Activated CD4-positive, alpha-beta memory T cell treated with anti-CD3 and anti-CD28 coated beads for 36 hours (primary cell): ENCODE data around the gene TMEM237. TPM values are rescaled to one million over a fixed set of nuclear protein-coding genes. Genes with fewer than 3 reads are reported as not detected.
"Not testable (repeated sequence)": the region's sequence is repeated elsewhere in the genome, so short reads cannot be mapped to it uniquely, and the experiment has no call there.

ENCODE experiments used
- CTCF ChIA-PET: fragments of 350-600 bp; sonication (Branson Sonifier 250); formaldehyde crosslinking; loops from one replicate; lab custom pipeline; 2021; ENCODE audit warnings: antibody characterized with exemption, inconsistent platforms; lab: Charles Lee
- POLR2A ChIA-PET: fragments of 350-600 bp; sonication (Branson Sonifier 250); formaldehyde crosslinking; loops from one replicate; lab custom pipeline; 2021; ENCODE audit warnings: antibody characterized with exemption; lab: Charles Lee
- DNase-seq: peaks from one replicate; pipeline ENCODE4 v3.0.0-alpha.2; 2020
- H3K27ac Mint-ChIP-seq: one replicate; pipeline ENCODE4 v1.8.0; 2021; ENCODE audit warnings: mixed read lengths
- H3K27me3 Mint-ChIP-seq: one replicate; pipeline ENCODE4 v1.8.0; 2021; ENCODE audit warnings: mixed read lengths
- H3K36me3 Mint-ChIP-seq: one replicate; pipeline ENCODE4 v1.8.0; 2021; ENCODE audit warnings: mixed read lengths
- H3K4me1 Mint-ChIP-seq: one replicate; pipeline ENCODE4 v1.8.0; 2021; ENCODE audit warnings: low read depth, mixed read lengths
- H3K4me3 Mint-ChIP-seq: one replicate; pipeline ENCODE4 v1.8.0; 2021; ENCODE audit warnings: mild to moderate bottlenecking, mixed read lengths
- H3K9me3 Mint-ChIP-seq: one replicate; pipeline ENCODE4 v1.8.0; 2021; ENCODE audit warnings: mixed read lengths
- intact Hi-C: fragments of 100-400 bp; cut with micrococcal nuclease; formaldehyde crosslinking; loops from one replicate; pipeline ENCODE4 v1.15.1; 2023
- total RNA-seq, 2 experiments: library from RNA; stranded (reverse); gene quantifications; one replicate each; pipeline ENCODE4 v1.2.3, GENCODE V29; 2021

The TMEM237 gene, protein sequence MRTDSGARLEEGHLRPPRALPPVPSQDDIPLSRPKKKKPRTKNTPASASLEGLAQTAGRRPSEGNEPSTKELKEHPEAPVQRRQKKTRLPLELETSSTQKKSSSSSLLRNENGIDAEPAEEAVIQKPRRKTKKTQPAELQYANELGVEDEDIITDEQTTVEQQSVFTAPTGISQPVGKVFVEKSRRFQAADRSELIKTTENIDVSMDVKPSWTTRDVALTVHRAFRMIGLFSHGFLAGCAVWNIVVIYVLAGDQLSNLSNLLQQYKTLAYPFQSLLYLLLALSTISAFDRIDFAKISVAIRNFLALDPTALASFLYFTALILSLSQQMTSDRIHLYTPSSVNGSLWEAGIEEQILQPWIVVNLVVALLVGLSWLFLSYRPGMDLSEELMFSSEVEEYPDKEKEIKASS
- total RNA-seq: 10 to 100 TPM; 15.4 to 18.3 TPM

DNA sequence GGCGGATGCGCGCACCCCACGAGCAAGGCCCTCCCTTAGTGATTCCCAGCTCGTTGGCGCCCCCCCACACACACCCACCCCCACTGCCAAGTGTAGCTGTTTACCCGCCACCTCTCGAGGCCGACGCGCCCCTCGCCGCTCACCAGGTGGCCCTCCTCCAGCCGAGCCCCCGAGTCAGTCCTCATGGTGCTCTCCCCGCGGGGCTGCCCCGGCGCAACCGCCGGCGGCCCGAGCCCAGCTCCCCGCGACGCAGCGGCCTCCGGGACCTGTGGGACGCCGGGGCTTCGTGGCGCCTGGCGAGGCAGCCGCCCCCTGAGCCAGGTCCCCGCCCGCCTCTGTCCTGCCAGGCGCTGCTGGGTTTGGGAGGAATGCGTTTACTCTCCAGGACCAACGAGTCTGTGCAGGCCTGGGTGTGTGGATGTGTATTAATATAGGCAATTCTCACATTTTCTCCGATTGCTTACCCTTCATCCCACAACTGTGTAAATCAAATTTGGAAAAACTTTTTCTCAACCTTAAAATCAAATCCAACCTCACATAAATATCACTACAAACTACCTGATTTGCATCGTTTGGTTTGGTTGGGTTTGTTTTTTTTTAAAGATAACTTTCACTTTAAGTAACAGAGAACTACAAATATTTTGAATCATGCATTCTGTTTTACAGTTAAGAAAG is at the start of gene TMEM237:
TSS of gene TMEM237 (minus strand) at position 288 of the 675 bp plus-strand sequence. CDS start at position 185, 103 bp downstream.
- Mint-ChIP-seq H3K27ac (peak within 1 kb of the TSS; percentile 84), H3K9me3 (no peaks in the 10 kb centered on the region), H3K27me3 (no peaks in the 10 kb centered on the region), H3K4me3 (peak within 1 kb of the TSS; percentile 87), H3K4me1 (peaks cover 10% of the 10 kb centered on the region), H3K36me3 (peaks cover 3% of the 10 kb centered on the region)
- intact Hi-C loops: loop anchor here (2.0 to 10.0 kb wide), 6 partner anchors 193 to 529 kb away; partner anchors contain the start of genes CASP8, CFLAR, FZD7 and STRADB
- no peak for DNase-seq
- ChIA-PET CTCF (interaction anchor here (1.3 kb wide), 1 partner anchor 411 kb away, joined by 4 read pairs; no protein-coding TSS in a partner anchor), POLR2A (interaction anchor here (0.6 to 1.5 kb wide), 3 partner anchors 9 to 137 kb away, joined by 3 to 8 read pairs (median 4); partner anchors contain the start of gene ALS2)

DNA sequence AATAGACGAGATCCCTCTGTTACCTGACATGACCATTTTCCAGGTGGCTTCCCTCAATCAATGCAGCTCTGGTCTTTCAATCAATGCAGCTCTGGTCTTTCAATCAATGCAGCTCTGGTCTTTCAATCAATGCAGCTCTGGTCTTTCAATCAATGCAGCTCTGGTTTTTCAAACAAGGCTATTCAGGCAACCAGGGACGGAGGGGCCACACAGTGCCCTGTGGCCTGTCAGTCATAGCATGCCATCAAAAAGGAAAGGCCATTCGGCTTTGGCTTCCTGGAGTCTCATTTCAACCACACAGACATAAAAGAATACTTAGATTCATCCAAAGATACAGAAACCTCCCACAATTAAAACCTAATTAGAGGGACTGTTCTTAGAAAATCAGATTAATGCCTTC is 41.9 kb upstream of the TMEM237 start:
- no peaks in the 10 kb centered on the region for H3K9me3 Mint-ChIP-seq
- POLR2A ChIA-PET: no interaction called here
- H3K4me3 Mint-ChIP-seq: no peak overlapping the region
- no peak overlapping the region for H3K27ac Mint-ChIP-seq
- intact Hi-C loops: no loop called here
- DNase-seq: no peak
- H3K4me1 Mint-ChIP-seq: no peaks in the 10 kb centered on the region
- H3K36me3 Mint-ChIP-seq: no peaks in the 10 kb centered on the region
- CTCF ChIA-PET: no interaction called here
- H3K27me3 Mint-ChIP-seq: peaks cover 12% of the 10 kb centered on the region

DNA sequence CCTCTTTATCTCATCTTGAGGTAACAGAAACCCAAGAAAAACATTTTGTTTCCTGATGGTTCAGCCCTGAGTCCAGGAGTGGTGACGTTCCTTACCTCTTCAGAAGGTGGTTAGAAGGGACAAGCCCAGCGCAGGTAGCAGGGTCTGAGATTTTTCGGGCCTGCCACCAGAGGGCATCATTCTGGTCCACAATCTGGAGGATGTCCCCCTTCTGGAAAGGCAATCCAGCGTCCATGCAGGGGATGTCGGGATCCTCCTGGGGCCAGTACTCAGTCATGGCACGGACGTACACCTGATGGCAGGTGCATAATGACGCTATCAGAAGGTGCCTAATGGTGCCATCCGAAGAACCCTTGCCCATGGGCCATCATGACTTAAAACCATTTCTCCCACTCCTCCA is 37.4 kb upstream of the TMEM237 start:
- Mint-ChIP-seq H3K27ac (no peak overlapping the region), H3K36me3 (no peaks in the 10 kb centered on the region), H3K27me3 (peaks cover 7% of the 10 kb centered on the region), H3K9me3 (no peaks in the 10 kb centered on the region), H3K4me1 (no peaks in the 10 kb centered on the region), H3K4me3 (no peak overlapping the region)
- ChIA-PET CTCF (interaction anchor here (1.4 kb wide), 1 partner anchor 207 kb away, joined by 4 read pairs; no protein-coding TSS in a partner anchor), POLR2A (no interaction called here)
- intact Hi-C loops: no loop called here
- peak; percentile 30 for DNase-seq

DNA sequence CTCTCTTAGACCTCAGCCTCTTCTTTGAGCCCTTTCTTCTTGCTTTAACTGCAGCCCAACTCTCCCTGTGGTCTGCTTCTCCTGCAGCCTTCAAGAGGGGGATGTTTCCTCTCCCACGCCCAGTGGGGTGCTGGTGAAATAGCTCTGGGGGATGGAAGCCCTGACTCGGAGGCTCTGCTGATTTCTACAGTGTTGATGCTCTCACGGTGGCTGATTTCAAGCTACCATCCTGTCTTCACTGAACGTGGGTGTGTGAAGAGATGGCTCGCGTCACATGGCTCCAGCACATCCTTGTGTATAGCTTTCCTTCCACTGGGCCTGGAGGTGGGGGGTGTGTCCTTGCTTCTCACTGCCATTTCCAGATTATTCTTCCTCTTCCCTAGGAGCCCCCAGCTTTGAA is 35.1 kb upstream of the TMEM237 start:
- no peaks in the 10 kb centered on the region for H3K4me1 Mint-ChIP-seq
- no peaks in the 10 kb centered on the region for H3K36me3 Mint-ChIP-seq
- H3K9me3 Mint-ChIP-seq: no peaks in the 10 kb centered on the region
- no peak overlapping the region for H3K4me3 Mint-ChIP-seq
- ChIA-PET POLR2A (no interaction called here), CTCF (no interaction called here)
- peaks cover 5% of the 10 kb centered on the region for H3K27me3 Mint-ChIP-seq
- H3K27ac Mint-ChIP-seq: no peak overlapping the region
- no peak for DNase-seq
- intact Hi-C loops: no loop called here

DNA sequence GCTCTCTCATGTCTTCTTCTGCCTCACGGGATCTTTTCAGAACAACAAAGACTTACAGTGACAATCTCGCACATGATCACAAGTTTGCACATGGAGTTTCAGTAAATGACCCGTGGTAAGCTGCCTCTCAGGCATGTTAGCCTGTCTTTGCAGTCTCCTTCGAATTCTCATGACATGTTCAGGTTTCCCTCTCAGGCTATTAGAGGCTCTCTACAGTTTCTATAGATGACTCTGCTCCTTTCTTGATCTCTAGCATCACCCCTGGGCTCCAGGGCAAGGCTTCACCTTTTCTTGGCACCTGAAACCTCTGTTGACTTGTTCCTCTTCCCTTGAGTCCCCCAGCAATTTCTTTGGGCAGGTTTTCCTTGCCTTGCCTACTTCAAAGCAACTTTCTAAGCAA is 32.2 kb upstream of the TMEM237 start:
- DNase-seq: no peak
- Mint-ChIP-seq H3K27ac (no peak overlapping the region), H3K27me3 (no peaks in the 10 kb centered on the region), H3K4me3 (no peak overlapping the region), H3K36me3 (no peaks in the 10 kb centered on the region), H3K4me1 (no peaks in the 10 kb centered on the region), H3K9me3 (no peaks in the 10 kb centered on the region)
- ChIA-PET CTCF (no interaction called here), POLR2A (no interaction called here)
- intact Hi-C loops: no loop called here

DNA sequence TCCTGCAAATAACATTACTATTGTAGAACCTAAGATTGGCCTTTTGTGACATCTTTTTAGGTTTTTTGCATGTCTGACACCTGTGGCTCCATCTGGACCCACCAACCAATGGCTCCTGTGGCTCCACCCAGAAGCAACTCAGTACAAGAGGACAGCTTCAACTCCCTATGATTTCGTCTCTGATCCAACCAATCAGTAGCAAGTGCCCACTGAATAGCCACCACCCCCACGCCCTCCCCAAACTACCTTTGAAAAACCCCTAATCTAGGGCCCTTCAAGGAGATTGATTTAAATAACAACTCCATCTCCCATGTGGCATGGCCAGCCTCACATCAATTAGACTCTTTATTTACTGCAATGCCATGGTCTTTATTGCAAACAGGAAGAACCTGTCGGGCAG is 31.5 kb upstream of the TMEM237 start:
- H3K4me1 Mint-ChIP-seq: no peaks in the 10 kb centered on the region

DNA sequence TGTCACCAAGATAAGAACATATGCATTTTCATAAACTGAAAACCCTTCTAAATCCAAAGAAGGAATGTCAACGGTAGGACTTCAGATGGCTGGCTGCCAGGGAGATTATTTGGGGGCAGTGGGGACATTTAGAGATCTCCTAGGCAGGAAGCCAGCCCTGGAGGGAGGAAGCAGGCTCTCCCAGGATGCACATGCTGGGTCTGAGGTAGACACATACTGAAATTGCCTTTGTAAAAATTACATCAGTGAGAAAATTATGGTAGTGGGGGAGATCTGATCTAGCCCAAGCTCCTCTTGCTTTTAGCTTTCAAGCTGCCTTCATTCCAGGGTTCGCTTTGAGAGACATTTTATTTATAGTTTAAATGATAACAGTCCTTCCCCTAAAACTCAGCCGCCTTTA is 31.0 kb upstream of the TMEM237 start:
- Mint-ChIP-seq H3K27me3 (no peaks in the 10 kb centered on the region), H3K4me1 (no peaks in the 10 kb centered on the region), H3K36me3 (no peaks in the 10 kb centered on the region), H3K9me3 (no peaks in the 10 kb centered on the region), H3K4me3 (no peak overlapping the region), H3K27ac (no peak overlapping the region)
- ChIA-PET POLR2A (no interaction called here), CTCF (no interaction called here)
- intact Hi-C loops: no loop called here
- DNase-seq: no peak

More for the DNA sequence above, 31.5 kb upstream of the TMEM237 start:
- intact Hi-C loops: no loop called here
- no peaks in the 10 kb centered on the region for H3K9me3 Mint-ChIP-seq
- H3K36me3 Mint-ChIP-seq: no peaks in the 10 kb centered on the region
- no peak overlapping the region for H3K4me3 Mint-ChIP-seq
- H3K27me3 Mint-ChIP-seq: no peaks in the 10 kb centered on the region
- POLR2A ChIA-PET: no interaction called here
- H3K27ac Mint-ChIP-seq: no peak overlapping the region
- CTCF ChIA-PET: no interaction called here
- DNase-seq: no peak

DNA sequence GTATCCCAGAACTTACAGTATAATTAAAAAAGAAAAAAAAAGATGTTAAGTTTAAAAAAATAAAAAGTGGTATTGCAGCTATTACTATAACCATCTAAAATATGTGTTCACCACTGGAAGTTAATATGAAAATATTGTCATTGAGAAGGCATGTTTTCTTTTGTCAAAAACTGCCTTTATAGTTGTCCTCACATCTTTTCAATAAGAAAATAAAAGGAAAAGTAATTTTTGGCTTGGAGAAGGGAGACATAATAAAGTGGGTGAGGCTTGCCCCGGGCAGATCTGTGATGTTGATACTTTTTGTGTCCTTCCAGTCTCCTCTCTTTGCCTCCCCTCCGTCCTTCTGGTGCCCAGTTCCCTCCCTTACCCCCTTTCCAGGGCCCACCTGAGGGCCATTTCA is 30.2 kb upstream of the TMEM237 start:
- no peaks in the 10 kb centered on the region for H3K27me3 Mint-ChIP-seq
- intact Hi-C loops: no loop called here
- ChIA-PET CTCF (no interaction called here), POLR2A (no interaction called here)
- no peak for DNase-seq
- H3K4me1 Mint-ChIP-seq: no peaks in the 10 kb centered on the region
- H3K9me3 Mint-ChIP-seq: no peaks in the 10 kb centered on the region
- H3K27ac Mint-ChIP-seq: no peak overlapping the region
- H3K4me3 Mint-ChIP-seq: no peak overlapping the region
- no peaks in the 10 kb centered on the region for H3K36me3 Mint-ChIP-seq

DNA sequence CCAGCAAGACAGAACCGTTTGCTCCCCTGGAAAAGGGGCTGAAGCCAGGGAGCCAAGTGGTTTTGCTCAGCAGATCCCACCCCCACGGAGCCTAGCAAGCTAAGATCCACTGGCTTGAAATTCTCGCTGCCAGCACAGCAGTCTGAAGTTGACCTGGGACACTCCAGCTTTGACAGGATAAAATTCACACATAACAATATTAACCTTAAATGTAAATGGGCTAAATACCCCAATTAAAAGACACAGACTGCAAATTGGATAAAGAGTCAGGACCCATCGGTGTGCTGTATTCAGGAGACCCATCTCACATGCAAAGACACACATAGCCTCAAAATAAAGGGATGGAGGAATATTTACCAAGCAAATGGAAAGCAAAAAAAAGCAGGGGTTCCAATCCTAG is 27.9 kb upstream of the TMEM237 start:
- H3K9me3 Mint-ChIP-seq, DNase-seq, H3K27me3 Mint-ChIP-seq, H3K36me3 Mint-ChIP-seq, POLR2A ChIA-PET, H3K27ac Mint-ChIP-seq, CTCF ChIA-PET, H3K4me3 Mint-ChIP-seq, H3K4me1 Mint-ChIP-seq, intact Hi-C loops: not testable (repeated sequence)

DNA sequence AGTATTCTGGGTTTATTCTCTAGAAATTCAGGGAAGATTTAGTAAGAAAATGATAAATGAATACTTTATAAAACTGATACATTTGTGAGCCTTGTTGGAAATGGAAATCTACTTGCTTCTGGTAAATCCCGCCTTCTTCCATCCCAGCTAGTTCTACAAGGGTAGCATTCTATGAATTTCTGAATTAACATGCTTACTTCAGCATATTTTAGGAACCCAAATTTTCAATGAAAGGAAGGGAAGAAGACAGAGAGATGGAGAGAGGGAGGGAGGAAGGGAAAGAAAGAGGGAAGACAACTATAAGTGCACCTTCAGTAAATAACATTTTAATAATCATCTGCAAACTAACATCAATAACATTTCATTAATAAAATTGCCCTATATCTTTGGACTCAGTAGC is 26.6 kb upstream of the TMEM237 start:
- H3K27me3 Mint-ChIP-seq: no peaks in the 10 kb centered on the region
- intact Hi-C loops: no loop called here
- no peaks in the 10 kb centered on the region for H3K4me1 Mint-ChIP-seq
- CTCF ChIA-PET: no interaction called here
- no peak overlapping the region for H3K4me3 Mint-ChIP-seq
- no peaks in the 10 kb centered on the region for H3K9me3 Mint-ChIP-seq
- no peaks in the 10 kb centered on the region for H3K36me3 Mint-ChIP-seq
- no peak overlapping the region for H3K27ac Mint-ChIP-seq
- POLR2A ChIA-PET: no interaction called here
- no peak for DNase-seq

DNA sequence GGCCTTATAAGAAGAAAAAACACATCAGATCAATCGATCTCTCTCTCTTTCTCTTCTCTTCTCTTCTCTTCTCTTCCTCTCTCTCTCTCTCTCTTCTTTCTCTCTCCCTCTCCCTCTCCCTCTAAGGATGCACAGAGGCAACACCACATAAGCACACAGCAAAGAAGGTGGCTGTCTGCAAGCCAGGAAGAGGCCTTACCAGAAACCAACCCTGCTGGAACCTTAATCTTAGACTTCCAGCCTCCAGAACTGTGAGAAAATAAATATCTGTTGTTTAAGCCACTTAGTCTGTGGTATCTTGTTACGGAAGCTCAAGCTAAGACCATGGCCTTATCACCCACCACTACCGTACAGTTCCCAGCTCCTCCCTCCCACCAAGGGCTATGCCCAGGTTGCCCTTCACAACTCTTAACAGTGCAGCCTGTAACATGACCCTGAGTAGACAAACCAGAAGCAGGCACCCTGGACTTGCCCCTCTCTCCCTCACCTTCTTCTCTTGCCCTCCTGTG is 25.2 kb upstream of the TMEM237 start:
- no peak for DNase-seq
- Mint-ChIP-seq H3K27me3 (no peaks in the 10 kb centered on the region), H3K4me1 (no peaks in the 10 kb centered on the region), H3K36me3 (no peaks in the 10 kb centered on the region), H3K4me3 (no peak overlapping the region), H3K27ac (no peak overlapping the region), H3K9me3 (no peaks in the 10 kb centered on the region)
- intact Hi-C loops: no loop called here
- POLR2A ChIA-PET: no interaction called here
- CTCF ChIA-PET: no interaction called here

DNA sequence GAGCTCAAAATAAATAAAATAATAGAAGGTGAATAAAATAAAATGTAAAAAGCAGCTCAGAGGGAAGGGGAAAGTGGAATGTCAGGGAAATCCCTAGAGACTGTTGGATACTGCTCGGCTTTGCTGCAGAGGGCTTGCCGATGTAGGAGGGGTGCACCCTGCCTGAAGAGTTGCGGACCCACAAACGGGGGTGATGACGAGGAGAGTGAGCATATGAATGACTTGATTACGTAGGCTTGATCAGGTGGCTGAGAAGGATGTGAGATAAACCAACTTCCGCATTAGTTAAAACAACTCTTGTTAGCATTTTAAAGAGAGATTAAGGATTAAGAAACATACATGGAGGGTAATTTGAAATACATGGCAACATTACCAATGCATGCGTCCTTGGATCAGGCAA is 21.0 kb upstream of the TMEM237 start:
- Mint-ChIP-seq H3K27ac (no peak overlapping the region), H3K4me3 (no peak overlapping the region), H3K27me3 (no peaks in the 10 kb centered on the region), H3K4me1 (no peaks in the 10 kb centered on the region), H3K36me3 (no peaks in the 10 kb centered on the region), H3K9me3 (no peaks in the 10 kb centered on the region)
- CTCF ChIA-PET: no interaction called here
- intact Hi-C loops: no loop called here
- POLR2A ChIA-PET: no interaction called here
- DNase-seq: no peak
